ENCODE results near the gene AQP2. TPM values are rescaled to one million over a fixed set of nuclear protein-coding genes. Genes with fewer than 3 reads are reported as not detected.

The AQP2 gene
- total and polyA plus RNA-seq, 2 of the 13 experiments (the other 11 are each of a cell fraction or from before 2014, with no cell fraction given) = not detected

GRCh38 chr12:49987625-49988303 is 37.2 kb downstream of the AQP2 start (continued):
- TF ChIP-seq, protein P1, sequence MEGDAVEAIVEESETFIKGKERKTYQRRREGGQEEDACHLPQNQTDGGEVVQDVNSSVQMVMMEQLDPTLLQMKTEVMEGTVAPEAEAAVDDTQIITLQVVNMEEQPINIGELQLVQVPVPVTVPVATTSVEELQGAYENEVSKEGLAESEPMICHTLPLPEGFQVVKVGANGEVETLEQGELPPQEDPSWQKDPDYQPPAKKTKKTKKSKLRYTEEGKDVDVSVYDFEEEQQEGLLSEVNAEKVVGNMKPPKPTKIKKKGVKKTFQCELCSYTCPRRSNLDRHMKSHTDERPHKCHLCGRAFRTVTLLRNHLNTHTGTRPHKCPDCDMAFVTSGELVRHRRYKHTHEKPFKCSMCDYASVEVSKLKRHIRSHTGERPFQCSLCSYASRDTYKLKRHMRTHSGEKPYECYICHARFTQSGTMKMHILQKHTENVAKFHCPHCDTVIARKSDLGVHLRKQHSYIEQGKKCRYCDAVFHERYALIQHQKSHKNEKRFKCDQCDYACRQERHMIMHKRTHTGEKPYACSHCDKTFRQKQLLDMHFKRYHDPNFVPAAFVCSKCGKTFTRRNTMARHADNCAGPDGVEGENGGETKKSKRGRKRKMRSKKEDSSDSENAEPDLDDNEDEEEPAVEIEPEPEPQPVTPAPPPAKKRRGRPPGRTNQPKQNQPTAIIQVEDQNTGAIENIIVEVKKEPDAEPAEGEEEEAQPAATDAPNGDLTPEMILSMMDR (CRISPR knock-in tag; IDR thresholded peaks at IDR 0.05) = peak; percentile 61
- TF ChIP-seq PRDM10 (CRISPR knock-in tag; IDR thresholded peaks at IDR 0.05; ENCODE audit: low read depth) (0 out of 2 replicates have a peak, but pooled peaks have one; percentile 39), FOXO1 (CRISPR knock-in tag; IDR thresholded peaks at IDR 0.05) (peak; percentile 25; the same call in 1 of the 2 replicates), FOXA3 (CRISPR knock-in tag; IDR thresholded peaks at IDR 0.05) (peak; percentile 33; the same call in 1 of the 2 replicates), ZNF501 (CRISPR knock-in tag; IDR thresholded peaks at IDR 0.05) (peak; percentile 33; the same call in 1 of the 2 replicates), SOX13 (IDR thresholded peaks at IDR 0.05) (no peak), SOX13 (CRISPR knock-in tag; conservative IDR thresholded peaks at IDR 0.05 in 1 of 2, IDR thresholded peaks at IDR 0.05 in 1 of 2) (0 out of 4 replicates have a peak, but pooled peaks of 1 of the 2 experiments have one; percentile 6), STAG1 (CRISPR knock-in tag; IDR thresholded peaks at IDR 0.05) (peak; percentile 18; the same call in 1 of the 2 replicates), ZFP36L1 (CRISPR knock-in tag; IDR thresholded peaks at IDR 0.05) (no peak), HOXA3 (CRISPR knock-in tag; IDR thresholded peaks at IDR 0.05) (0 out of 2 replicates have a peak, but pooled peaks have one; percentile 30), MIXL1 (CRISPR knock-in tag; IDR thresholded peaks at IDR 0.05) (0 out of 2 replicates have a peak, but pooled peaks have one; percentile 48), SALL1 (CRISPR knock-in tag; IDR thresholded peaks at IDR 0.05) (0 out of 2 replicates have a peak, but pooled peaks have one; percentile 41), HNF1B (CRISPR knock-in tag; IDR thresholded peaks at IDR 0.05) (peak; percentile 86), ZNF556 (CRISPR knock-in tag; IDR thresholded peaks at IDR 0.05; ENCODE audit: borderline replicate concordance) (0 out of 2 replicates have a peak, but pooled peaks have one; percentile 24), ZNF792 (CRISPR knock-in tag; IDR thresholded peaks at IDR 0.05) (peak; percentile 46; the same call in 1 of the 2 replicates), CEBPB (IDR thresholded peaks at IDR 0.05; ENCODE audit: borderline replicate concordance, low read depth, low read length) (peak; percentile 28; the same call in 1 of the 2 replicates)
- TF ChIP-seq, protein P2, sequence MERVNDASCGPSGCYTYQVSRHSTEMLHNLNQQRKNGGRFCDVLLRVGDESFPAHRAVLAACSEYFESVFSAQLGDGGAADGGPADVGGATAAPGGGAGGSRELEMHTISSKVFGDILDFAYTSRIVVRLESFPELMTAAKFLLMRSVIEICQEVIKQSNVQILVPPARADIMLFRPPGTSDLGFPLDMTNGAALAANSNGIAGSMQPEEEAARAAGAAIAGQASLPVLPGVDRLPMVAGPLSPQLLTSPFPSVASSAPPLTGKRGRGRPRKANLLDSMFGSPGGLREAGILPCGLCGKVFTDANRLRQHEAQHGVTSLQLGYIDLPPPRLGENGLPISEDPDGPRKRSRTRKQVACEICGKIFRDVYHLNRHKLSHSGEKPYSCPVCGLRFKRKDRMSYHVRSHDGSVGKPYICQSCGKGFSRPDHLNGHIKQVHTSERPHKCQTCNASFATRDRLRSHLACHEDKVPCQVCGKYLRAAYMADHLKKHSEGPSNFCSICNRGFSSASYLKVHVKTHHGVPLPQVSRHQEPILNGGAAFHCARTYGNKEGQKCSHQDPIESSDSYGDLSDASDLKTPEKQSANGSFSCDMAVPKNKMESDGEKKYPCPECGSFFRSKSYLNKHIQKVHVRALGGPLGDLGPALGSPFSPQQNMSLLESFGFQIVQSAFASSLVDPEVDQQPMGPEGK (CRISPR knock-in tag; IDR thresholded peaks at IDR 0.05) = peak; percentile 57; the same call in 1 of the 2 replicates
- TF ChIP-seq, protein P3, sequence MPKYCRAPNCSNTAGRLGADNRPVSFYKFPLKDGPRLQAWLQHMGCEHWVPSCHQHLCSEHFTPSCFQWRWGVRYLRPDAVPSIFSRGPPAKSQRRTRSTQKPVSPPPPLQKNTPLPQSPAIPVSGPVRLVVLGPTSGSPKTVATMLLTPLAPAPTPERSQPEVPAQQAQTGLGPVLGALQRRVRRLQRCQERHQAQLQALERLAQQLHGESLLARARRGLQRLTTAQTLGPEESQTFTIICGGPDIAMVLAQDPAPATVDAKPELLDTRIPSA (CRISPR knock-in tag; IDR thresholded peaks at IDR 0.05; ENCODE audit: borderline replicate concordance) = peak; percentile 78; the same call in 1 of the 2 replicates
- TF ChIP-seq, protein P4, sequence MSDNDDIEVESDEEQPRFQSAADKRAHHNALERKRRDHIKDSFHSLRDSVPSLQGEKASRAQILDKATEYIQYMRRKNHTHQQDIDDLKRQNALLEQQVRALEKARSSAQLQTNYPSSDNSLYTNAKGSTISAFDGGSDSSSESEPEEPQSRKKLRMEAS (IDR thresholded peaks at IDR 0.05) = 0 out of 2 replicates have a peak, but pooled peaks have one; percentile 18

Measured in HepG2 (cell line).